GM18868 (cell line): ENCODE data around the gene ZSCAN26.
A peak's percentile ranks its signal among the peaks of the same experiment; 100 is the strongest.
"Not testable (repeated sequence)": the region's sequence is repeated elsewhere in the genome, so short reads cannot be mapped to it uniquely, and the experiment has no call there.

Source experiments
- ATAC-seq: cut with Tn5 transposase; IDR thresholded peaks from one replicate; pipeline ENCODE4 v1.9.1; 2021; ENCODE audit warnings: mild to moderate bottlenecking, moderate library complexity; ENCODE audit not compliant: unreplicated experiment

The ZSCAN26 gene

DNA sequence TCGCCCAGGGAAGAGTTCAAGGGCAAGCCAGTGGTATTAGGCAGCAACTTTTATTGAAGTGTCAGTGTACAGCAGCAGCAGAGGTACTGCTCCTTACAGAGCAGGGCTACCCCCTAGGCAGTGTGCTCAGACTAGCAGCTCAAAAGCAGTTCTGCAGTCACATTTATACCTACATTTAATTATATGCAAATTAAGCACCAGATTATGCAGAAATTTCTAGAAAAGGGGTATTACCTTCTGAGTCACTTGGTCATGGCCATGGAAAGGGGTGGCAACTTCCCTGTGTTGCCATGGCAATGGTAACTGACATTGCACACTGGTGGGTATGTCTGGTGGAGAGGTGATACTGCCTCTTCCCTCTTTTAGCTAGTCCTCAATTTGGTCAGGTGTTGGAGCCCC, 12.8 kb upstream of the ZSCAN26 start:
- no peak for ATAC-seq

DNA sequence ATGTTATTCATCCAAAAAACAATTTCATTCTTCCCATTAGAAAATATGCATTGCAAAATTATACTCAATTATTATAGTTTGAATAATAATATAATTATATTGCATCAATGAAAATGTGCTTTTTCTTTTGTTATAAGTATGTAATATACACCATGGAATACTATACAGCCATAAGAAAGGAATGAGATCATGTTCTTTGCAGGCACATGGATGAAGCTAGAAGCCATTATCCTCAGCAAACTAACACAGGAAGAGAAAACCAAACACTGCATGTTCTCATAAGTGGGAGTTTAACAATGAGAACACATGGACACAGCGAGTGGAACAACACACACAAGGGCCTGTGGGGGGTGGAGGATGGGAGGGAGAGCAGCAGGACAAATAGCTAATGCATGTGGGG, 9.9 kb upstream of the ZSCAN26 start:
- no peak for ATAC-seq

DNA sequence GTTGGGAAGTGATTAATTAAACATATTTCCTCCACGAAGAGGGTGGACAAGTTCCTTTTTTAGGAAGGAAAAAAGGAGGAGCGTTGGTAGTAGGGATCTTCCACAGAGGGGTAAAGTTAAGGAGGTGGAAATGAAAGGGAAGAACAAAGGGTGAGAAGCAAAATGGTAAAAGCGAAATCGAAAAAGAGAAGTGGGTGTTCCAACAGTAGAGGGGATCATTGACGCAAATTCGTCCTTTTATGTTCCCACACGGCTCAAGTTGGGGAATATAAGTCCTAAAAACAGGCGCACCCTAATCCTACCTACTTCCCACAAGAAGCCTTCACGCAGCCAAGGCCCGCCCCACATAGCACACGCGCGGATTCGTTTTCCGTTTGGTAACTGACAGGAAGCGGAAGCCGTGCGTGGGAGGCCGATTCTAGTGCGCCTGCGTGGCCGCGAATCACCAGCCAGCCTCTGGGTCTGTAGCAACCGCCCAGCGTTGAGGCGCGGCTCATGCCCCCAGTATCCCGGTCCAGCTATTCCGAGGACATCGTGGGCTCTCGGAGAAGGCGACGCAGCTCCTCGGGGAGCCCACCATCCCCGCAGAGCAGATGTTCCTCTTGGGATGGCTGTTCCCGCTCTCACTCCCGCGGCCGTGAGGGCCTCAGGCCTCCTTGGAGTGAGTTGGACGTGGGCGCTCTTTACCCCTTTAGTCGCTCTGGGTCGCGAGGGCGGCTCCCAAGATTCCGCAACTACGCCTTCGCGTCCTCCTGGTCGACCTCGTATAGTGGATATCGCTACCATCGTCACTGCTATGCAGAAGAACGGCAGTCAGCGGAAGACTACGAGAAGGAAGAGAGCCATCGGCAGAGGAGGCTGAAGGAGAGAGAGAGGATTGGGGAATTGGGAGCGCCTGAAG, 7.8 kb upstream of the ZSCAN26 start, which contains the start of gene NKAPL:
NKAPL (plus strand) TSS at position 421 of the 901 bp plus-strand sequence; CDS start at position 496, 75 bp downstream.
- no peak for ATAC-seq

DNA sequence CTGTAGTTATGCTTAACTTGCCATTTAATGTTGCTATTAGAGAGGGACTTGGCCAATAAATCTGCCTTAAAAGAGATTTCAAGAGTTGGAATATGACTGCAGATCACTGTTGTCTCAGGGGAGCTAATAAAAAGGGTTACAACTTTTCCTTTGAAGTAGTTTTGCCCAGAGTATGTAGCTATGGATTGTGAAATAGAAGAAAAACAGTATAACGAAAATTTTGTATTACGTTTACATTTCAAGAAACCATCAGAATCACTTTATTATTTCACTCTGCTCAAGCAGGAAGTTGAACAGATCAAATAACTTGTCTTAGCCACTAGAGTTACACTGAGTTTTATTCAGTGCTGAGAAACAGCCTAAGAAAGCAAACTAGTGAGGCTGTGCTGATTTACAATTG, 3.0 kb upstream of the ZSCAN26 start:
- no peak for ATAC-seq

DNA sequence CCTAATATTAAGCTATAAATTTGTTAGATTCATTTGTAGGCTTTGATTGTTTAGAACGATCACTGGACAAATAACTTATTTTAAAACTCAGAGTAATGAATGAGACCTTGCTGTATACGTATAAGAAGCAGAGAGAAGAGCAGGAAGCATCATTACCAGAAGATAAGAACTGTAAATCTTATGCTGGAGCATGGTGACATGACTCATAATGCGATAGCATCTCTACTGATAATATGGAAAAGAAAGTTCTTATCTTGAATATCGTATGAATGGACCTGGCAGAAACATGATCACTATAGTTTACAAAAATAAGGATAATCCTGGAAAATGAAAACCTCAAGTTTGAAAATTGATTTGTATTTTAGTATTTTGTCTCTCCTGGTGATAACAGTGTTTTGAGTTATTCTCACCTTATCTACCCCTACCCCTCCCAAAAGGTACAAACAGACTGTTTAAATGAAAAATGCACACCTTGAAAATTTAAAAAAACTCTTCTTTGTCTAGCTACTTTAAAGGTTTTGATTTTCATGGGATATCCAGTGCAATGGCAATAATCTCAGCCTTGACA, 2.0 kb upstream of the ZSCAN26 start:
- no peak for ATAC-seq

DNA sequence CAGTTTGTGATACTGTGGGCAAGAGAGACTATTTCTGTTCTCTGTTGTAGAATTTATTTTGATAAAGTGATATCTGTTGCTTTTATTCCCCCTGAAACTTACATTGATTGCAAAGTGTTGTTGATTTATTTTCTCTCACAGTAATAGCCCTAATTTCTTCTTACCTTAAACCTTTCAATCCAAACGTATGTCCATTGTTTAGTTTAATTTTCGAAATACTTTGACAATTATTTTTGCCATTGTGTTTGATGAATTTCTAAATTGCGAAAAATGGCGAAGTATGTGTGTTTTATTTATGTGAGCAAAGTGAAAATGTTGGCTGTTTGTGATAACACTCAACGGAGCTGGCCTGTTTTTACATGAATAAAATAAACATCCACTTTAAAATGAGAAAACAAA, 381 bp upstream of the ZSCAN26 start:
- no peak for ATAC-seq

DNA sequence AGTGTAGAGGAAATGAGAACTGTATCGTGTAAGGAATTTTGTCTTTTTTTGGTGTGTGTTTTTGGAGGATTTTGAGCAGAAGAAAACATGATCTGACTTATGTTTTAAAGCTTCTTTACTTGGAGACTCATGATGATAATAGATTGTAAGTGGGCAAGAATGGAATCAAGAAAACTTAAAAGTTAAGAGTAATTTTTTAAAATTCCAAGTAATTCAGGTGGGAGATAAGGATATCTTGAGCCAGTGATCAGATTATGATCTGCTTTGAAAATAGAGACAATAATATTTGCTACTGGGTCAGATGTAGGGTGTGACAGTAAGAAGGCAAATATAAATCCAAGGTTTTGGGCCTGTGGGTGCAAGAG, 734 bp downstream of the ZSCAN26 start:
- ATAC-seq, result no peak

DNA sequence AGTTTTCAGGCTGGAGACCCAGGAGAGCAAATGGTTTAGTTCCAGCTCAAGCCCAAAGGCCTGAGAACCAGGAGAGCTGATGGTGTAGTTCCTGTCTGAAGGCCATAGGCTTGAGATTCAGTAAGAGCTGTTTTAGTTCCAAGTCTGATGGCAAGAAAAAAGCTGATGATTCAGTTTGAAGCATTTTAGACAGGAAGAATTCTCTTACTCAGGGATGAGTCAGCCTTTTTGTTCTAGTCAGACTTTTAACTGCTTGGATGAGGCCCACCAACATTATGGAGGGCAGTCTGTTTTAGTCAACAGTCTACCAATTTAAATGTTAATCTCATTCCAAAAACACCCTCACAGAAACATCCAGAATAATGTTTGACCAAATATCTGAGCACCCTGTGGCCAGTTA, 2.5 kb downstream of the ZSCAN26 start:
- ATAC-seq, result no peak

DNA sequence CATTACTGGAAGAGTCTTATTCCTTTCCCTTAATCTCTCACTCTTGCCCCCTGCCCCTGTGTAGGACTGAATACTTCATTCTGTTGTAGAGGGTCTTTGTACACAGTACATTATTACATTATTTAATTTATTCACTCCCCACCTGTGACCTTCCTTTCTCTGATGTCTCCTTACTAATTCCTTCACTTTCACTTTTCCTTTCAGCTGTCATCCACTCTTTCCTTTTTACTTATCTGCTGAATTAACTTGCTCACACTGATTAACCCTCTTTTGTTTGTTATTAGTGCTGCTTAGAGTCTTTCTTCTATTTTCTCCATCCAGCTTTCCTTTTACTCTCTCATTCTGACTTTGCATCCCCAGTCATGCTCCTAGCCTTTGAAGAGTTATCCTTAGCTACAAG, 7.9 kb downstream of the ZSCAN26 start:
- no peak for ATAC-seq

DNA sequence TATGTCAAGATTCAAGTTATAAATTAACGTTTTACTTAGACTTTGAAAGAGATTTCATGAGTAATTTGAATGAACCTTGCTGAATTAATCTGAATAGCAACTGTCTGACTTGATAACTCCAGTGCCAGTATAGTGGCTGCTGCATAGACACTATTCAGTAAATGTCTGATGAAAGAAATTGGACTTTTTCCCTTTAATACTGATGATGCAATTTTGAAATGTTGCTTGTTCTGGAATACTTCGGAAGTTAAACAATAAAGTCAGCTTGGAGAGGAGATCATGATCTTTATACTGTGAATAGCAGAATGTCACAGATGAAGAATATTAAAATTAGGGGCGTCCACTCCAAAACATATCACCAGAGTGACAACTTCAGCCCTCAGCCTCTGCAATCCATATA, 10.8 kb downstream of the ZSCAN26 start:
- no peak for ATAC-seq

DNA sequence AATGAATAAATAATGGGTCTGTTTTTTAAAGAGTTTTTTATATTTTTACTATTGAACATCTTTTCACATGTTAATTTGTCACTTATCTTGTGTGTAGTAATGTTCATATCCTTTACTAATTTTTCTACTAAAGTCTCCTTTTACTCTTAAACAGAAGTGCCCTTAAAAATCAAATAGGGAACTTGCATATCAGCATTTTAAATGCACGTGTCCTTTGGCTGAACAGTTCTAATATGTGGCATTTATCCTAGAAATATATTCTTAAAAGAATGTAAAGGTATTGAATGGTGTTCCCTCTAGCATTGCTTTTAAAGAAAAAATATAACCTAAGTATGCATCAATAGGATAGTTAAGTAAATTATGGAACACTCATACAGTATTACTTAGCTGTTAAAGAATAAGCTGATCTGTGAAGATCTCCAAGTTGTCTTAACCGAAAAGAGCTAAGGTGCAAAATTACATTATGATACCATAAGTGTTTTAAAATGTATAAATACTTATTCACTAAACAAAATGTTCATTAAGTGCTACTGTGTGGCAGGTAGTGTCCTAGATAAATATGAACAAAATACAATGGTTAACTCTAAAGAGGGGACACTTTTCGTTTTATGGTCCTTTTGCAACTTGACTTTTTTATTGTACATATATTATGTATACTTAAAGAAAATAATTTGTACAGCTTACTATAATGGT, 13.8 kb downstream of the ZSCAN26 start:
- no peak for ATAC-seq

DNA sequence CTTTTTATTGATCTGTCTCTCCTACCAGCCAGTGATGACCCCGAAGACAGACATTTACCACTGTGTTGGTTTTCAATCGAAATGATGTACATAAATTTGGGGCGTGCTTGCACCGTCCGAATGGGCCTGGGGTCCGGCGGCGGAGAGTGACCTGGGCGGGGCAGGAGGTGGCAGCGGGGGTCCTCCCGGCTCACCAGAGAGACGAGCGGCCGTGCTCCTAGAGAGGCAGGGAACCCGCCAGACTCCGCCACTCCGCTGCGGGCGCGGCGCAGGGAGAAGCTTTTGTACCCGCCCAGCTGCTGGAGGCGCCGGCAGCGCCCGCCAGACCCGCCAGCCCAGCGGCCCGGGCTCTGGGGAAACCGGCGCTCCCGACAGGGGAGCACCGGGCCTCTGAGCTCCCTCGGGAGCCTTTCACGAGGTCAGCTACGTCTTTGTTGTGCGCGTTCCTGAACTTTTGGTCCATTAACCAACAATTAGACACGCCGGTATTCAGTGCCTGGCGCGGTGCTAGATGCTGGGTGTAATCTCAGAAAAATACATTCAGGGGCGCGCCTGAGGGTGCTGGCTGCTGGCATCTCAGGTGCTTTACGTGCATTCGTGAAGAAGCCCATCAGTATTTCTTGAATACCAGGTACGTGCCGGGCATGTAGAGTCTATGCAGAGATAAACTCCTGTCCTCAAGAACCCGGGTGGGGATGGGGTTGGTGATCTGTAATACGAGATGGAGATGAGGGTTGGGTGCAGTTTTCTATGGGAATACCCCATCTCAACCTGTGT, 14.5 kb downstream of the ZSCAN26 start, which contains the start of gene PGBD1:
PGBD1 (plus strand) TSS at position 285 of the 777 bp plus-strand sequence. CDS start 2,242 bp downstream, outside the sequence.
- peak; percentile 80 for ATAC-seq

DNA sequence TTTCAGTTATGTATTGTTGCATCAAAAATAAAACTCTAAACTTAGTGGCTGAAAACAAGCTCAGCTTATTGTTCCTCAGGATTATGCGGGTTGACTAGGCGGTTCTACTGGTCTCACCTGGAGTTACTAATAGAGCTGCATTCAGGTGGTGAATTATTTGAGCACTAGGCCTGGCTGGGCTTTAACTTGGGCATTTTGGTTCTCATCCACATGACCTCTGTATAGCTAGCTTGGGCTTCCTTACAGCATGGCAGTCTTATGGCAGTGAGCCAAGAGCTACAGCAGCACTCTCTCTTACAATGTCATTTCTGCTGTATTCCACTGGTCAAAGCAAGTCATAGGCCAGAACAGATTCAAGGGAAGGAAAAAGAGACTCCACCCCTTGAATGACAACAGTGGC, 16.0 kb downstream of the ZSCAN26 start:
- no peak for ATAC-seq

DNA sequence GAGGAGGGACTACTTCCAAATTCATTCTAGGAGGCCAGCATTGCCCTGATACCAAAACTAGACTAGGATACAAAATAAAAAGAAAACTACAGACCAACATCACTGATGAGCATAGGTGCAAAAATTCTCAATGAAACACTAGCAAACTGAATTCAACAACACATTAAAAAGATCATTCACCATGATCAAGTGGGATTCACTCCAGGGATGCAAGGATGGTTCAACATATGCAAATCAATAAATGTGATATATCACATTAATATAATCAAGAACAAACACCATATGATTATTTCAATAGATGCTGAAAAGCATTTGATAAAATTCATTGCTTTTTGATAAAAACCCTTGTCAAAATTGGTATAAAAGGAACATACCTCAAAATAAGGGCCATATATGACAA, 24.6 kb downstream of the ZSCAN26 start:
- no peak for ATAC-seq

DNA sequence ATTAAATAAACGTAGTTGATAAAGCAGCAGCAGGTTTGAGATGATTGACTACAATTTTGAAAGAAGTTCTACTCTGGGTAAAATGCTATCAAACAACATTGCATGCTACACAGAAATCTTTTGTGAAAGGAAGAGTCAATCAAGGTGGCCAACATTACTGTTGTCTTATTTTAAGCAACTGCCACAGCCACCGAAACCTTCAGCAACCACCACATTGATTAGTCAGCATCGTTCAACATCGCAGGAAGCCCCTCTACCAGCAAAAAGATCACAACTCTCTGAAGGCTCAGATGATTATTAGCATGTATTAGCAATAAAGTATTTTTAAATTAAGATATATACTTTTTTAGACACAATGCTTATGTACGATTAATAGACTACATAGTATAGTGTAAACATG, 28.4 kb downstream of the ZSCAN26 start:
- ATAC-seq, result no peak

DNA sequence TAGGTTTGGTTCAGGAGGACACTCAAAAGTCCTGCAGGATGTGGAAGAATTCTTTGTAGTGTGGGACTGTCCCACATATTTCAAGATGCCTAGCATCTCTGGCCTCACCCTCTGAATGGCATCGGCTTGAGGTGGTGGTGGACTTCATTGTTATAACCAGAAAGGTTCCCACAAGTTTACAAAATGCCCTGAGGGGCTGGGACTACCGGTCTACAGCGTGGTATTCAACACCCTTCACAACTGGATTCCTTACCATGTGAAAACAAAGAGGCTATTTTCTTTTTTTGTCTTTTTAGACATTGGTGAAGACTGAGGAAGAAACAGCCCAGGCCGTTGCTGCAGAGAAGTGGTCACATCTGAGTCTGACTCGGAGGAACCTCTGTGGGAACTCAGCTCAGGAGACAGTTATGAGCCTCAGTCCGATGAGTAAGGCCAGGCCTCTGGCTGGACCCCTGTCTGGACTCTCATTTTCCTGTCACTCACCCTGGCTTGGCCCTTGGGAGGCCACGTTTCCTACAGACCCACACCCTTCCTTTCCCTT, 29.6 kb downstream of the ZSCAN26 start:
- ATAC-seq, result no peak

DNA sequence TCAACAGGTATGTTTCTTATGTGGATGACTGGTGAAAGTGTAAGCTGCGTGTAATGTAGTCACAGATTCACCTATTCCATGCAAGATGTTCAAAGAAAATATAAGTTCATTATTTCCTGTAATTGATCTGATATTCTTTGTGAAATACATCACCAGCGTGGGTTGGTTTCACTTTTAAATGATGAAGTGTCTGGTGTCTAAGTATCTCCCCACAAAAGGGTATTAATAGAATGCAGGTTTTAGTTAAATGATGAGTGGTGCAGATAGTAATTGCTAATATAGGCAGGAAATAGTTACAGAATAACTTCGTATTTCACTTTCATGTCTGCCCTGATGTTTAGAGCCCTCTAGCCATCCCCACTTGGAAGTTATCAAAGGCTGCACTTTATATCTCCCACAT, 36.6 kb downstream of the ZSCAN26 start:
- peak; percentile 58 for ATAC-seq

DNA sequence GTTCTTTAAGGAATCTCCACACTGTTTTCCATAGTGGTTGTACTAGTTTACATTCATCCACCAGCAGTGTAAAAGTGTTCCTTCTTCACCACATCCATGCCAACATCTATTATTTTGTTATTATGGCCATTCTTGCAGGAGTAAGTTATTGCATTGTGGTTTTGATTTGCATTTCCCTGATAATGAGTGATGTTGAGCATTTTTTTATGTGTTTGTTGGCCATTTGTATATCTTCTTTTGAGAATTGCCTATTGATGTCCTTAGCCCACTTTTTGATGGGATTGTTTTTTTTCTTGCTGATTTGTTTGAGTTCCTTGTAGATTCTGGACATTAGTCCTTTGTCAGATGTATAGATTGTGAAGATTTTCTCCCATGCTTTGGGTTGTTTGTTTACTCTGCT, 39.4 kb downstream of the ZSCAN26 start:
- ATAC-seq, result not testable (repeated sequence)

DNA sequence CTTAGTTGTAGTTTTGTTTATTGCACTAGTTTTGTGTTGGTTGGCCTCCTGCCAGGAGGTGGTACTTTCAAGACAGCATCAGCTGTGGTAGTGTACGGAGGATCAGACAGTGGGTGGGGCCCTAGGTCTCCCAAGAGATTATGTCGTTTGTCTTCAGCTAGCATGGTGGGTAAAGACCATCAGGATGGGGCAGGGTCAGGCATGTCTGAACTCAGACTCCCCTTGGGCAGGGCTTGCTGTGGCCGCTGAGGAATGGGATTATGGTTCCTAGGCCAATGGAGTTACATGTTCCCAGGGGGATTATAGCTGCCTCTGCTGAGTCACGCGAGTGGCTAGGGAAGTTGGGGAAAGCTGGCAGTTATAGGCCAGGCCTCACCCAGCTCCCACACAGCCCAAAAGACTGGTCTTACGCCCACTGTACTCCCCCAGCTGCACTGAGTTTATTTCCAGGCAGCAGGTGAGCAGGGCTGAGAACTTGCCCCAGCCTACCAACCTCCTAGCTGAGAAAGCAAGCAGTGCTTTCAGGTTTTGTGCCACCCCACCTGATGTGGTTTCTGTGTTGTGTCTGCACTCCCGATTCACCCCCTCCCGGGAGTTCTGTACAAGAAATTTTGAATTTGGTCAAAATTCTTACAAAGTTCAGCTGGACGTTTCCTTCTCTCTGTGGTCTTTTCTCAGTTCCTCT, 44.3 kb downstream of the ZSCAN26 start:
- ATAC-seq, result no peak

DNA sequence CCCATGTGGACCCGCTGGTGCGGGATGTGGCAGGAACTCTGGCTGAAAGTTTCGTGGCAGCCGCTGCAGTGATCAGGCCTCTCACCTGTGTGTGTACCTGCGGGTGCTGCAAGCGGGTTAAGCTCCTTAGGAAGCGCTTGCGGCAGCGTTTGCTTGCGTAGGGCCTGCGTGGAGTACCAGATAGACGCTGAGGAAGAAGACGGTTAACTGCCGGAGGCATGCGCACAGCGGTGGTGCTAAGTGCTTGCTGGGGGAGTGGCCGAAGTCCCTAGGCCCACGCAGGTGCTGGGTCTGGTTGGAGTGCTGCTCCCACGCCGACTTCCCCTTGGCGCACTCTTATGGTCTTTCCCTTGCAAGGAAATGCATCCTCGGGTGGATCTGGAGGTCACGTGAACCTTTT, 46.0 kb downstream of the ZSCAN26 start:
- no peak for ATAC-seq
